C1 segment of cervical spinal cord (tissue), 14 donors: ENCODE measurements around the gene STKLD1.
"Not testable (repeated sequence)": the region's sequence is repeated elsewhere in the genome, so short reads cannot be mapped to it uniquely, and the experiment has no call there.

ENCODE experiments used
- DNase-seq, 14 donors: peaks; one replicate each; lab custom pipeline; 2025; lab: John Stamatoyannopoulos, UW

Gene STKLD1

DNA sequence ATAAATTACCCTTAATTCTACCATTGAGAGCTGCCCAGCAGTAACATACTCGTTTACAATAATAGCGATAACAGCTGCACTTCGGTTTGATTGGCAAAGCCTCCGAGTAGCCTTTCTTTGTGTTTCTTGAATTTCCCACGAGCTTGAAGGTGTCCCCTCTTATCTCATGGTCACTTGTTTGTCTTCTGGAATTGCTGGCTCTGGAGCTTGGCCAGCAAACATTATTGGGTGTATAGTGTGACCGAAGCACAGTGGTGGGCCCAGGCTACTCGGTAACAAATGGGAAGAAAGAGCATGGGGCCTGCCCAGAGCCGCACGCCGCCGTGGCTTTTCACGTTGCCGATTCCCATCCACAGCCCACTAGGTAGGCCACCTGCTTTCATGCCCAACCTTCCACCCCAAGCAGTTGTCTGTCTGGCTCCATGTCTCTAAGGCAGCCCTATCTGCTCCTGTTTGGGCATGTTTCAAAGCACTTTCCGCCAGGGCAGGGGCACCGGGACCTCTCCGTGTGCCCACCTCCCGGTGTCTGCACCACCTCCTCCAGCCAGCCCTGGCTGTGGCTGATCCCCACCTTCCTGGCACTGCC is 8.7 kb downstream of the STKLD1 start:
- DNase-seq, result no peak

DNA sequence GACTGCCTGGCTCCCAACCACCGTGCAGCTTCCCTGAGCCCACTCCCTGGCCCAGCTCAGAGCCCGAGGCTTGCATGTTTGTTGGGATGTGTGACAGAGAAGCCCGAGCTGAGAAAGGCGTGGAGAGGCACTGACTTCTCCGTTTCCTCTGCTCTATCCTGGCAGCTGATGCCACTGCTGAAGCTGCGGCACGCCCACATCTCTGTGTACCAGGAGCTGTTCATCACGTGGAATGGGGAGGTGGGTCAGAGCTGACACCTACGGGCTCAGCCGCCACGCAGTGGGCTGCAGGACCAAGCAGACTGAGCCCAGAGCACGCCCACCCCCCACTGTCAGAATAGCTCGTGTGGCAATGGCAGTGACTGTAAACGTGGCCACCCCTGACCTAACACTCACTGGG is 9.3 kb downstream of the STKLD1 start:
- DNase-seq, result no peak

DNA sequence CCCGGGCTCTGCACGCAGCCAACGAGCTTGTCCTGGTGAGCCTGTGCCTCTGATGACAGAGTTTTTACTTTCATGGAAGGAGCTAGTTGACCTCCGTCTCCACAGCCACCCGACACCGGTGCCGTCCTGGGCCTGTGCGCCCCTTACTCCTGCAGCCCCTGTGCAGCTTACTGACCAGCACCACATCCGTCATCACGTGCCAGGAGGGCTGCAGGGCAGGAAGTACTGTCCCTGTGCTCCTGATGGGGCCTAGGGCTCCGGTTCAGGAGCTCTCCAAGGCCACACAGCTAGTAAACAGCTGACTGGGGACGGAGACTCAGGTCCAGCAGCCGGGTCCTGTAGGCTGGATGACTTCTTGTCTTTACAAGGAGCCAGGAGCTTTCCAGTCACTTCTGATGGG is 10.2 kb downstream of the STKLD1 start:
- no peak for DNase-seq

DNA sequence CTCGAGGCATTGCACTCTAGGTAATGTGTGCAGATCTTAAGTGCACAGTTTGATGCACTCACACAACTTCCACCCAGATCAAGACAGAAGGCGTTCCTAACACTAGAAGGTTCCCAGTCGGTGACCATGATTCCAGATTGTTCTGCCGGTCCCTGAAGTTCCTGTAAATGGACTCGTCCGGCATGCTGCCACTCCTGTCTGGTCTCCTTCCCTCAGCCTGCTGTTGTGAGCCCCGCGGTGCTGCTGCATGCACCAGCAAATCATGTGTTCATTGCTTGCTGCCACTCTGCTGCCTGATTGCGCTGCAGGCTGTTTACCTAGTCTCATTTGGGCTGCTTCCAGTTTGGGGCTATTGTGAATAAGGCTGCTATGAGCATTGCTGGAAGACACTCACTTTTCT is 11.5 kb downstream of the STKLD1 start:
- no peak for DNase-seq

DNA sequence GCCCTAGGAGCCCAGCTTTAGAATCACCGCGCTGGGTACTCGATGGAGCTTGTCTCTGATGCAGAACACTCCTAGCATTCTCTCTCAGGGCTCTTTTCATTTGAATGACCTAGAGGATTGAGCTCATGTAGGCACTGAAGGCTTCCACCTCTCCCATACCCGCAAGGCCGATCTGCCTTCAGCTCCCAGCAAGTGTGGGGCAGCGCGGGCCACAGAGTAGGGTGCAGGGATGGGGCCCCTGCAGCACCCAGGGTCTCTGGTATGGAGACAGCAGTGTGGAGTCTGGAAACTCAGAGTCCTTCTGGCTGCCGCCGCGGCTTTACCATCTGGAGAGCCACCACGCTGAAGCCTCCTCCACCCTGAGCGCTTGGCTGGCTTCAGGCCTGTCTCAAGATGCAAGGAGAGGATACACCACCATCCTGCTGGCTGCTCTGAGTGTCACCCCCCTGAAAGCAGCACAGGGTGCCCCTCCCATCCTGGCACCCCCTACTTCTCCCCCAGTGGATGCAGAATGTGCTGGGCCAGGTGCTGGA is 12.9 kb downstream of the STKLD1 start:
- no peak for DNase-seq

DNA sequence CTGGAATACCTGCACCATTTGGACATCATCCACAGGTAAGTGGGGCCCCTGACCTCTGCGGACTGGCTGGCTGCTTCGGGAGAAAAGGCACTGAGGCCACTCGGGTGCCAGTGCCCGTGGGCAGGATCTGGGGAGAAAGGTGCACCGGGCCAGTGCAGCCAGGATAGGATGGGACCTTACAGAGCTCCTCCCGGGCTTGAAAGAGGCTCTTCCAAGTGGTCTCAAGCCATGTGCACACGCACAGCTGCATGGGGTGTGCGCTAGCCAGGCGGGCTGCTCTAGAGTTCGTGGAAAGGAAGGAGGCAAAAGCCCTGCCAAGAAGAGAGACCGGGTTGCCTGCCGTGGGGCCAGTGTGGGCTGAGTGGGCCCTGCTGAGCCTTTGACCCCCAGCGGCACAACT is 13.4 kb downstream of the STKLD1 start:
- DNase-seq, result no peak

DNA sequence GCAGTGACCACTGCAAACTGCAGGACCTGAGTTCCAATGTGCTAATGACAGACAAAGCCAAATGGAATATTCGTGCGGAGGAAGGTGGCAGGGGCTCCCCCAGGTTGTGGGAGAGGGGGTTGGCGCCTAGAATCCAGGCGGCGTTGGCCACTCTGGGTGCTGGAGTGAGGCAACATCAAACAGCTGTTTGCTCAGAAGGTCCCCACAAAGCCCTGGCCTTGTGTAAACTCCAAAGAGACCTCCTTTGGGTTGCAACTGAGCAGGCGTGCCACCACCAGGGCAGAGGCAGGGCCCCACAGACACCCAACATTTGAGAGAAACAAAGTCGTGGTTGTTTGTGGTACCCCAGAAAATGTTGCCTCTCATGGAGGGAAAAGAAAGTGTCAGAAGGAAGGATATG is 14.5 kb downstream of the STKLD1 start:
- DNase-seq, result no peak

DNA sequence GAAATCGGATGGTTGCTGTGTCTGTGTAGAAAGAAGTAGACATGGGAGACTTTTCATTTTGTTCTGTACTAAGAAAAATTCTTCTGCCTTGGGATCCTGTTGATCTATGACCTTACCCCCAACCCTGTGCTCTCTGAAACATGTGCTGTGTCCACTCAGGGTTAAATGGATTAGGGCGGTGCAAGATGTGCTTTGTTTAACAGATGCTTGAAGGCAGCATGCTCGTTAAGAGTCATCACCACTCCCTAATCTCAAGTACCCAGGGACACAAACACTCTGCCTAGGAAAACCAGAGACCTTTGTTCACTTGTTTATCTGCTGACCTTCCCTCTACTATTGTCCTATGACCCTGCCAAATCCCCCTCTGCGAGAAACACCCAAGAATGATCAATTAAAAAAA is 15.3 kb downstream of the STKLD1 start:
- not testable (repeated sequence) for DNase-seq

DNA sequence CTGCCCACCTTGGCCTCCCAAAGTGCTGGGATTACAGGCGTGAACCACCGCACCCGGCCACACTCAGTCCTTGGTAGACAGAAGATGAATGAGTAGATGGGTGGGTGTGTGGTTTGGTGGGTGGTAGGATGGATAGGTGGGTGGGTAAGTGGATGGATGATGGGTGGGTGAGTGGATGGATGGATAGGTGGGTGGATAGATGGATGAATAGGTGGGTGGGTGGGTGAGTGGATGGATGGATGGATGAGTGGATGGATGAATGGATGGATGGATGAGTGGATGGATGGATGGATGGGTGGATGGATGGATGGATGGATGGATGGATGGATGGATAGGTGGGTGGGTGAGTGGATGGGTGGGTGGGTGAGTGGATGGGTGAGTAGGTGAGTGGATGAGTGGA is 16.1 kb downstream of the STKLD1 start:
- not testable (repeated sequence) for DNase-seq

DNA sequence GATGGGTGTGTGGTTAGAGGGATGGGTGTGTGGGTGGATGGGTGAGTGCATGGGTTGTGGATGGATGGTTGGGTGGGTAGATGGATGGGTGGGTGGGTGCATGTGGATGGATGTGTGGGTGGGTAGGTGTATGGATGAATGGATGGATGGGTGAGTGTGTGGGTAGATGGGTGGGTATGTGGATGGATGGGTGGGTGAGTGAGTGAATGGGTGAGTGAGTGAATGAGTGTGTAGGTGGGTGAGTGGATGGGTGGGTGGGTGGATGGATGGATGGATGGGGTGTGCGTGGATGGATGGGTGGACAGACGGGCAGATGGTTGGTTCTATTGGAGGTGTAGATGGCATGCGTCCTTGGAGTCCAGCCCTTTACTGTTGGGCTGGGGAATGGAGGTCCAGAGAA is 17.2 kb downstream of the STKLD1 start:
- DNase-seq, result no peak

DNA sequence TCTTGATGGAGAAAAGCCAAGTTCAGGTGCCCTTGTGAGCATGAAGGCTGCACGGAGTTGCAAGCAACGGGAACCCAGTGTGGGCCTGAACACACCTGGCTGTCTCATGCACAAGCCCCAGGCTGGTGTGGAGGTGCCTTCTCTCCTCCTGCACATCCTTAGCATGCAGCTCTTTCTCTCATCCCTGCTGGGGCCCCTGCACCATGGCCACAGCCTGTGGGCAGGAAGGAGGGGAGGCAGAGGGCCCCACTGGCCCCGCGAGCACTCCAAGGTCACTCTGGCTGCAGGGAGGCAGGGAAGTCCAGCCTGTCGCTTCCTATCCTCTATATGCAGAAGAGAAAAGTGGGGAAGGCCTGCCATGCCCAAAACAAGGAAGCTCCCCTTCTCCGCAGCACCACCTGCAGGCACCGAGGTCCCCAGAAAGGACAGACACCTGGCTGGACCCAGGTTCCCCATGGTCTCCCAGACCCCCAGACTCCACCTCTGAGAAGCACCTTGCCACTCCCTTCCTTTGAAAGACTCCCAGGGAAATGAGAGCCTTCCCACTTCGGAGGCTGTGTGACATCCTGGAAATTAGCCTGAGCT is 18.6 kb downstream of the STKLD1 start:
- DNase-seq, result no peak

DNA sequence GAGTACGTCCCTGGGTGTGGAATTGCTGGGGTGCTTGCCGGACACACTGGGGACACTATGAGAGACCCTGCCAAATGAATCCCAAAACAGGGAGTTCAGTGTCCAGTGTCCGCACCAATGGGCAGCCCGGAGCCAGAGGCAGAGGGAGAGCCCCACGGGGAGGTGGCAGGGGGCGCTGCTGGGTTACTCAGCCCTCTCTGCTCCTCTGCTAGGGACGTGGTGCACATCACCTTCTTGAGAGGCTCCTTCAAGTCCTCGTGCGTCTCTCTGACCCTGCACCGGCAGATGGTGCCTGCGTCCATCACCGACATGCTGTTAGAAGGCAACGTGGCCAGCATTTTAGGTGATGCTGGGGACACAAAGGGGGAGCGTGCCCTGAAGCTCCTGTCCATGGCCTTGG is 20.8 kb downstream of the STKLD1 start:
- no peak for DNase-seq

DNA sequence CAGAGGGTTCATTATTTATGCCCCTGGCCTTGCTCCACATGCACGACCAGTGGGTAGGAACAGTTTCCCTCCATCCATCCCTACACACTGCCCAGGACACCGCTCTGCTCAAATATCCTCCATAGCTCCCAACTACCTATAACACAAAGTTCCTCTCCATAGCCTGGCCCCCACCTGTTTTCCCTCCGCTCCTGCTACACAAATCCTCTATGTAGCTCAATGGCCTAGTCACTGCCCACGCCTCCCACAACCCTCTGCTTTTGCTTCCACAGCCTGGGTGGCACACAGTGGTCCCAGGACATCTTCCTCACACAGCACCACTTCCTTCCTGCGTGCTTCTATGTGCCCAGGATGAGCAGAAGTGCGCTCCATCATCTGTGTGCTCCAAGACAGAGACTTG is 21.2 kb downstream of the STKLD1 start:
- no peak for DNase-seq

DNA sequence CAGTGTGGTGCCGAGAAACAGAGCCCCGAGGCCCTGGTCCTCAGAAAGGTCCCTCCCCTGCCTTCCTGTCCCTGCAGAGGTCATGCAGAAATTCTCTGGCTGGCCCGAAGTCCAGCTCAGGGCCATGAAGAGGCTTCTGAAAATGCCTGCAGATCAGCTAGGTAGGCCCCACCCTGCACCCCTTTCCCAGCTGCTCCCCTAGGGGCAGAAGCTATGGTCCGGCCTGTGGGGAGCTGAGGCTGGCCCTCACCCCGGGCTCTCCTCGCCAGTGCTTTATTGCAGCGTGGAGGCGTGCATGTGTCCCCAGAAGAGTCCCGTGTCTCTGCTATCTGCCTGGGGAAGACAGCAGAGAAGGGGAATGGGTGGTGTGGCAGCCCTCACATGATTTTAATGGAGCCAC is 21.7 kb downstream of the STKLD1 start:
- no peak for DNase-seq

DNA sequence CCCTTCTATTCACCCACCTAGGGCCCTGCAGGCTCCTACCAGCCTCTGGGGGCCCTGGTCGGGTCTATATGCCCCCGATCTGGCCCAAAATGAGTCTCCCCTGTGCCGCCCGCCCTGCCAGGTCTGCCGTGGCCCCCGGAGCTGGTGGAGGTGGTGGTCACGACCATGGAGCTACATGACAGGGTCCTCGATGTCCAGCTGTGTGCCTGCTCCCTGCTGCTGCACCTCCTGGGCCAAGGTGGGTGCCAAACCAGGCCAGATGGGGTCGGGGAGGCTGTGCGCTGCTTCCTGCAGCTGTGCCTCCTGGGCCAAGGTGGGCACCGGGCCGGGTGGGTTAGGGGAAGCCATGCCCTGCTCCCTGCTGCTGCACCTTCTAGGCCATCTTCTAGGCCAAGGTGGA is 24.1 kb downstream of the STKLD1 start:
- no peak for DNase-seq

DNA sequence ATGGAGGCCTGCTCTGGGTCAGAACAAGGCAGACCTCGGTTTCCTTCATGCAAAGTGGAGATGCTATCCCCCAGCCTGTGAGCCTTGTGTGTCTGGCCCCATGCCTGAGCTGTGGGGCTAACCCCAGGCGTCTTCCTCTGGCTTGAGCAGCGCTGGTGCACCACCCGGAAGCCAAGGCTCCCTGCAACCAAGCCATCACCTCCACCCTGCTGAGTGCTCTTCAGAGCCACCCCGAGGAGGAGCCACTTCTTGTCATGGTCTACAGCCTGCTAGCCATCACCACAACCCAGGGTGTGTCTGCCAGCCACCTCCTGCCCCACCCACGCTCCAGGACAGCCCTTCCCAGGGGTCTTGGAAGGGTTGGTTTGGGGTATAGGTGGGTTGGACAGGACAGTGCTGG is 25.4 kb downstream of the STKLD1 start:
- DNase-seq, result no peak

DNA sequence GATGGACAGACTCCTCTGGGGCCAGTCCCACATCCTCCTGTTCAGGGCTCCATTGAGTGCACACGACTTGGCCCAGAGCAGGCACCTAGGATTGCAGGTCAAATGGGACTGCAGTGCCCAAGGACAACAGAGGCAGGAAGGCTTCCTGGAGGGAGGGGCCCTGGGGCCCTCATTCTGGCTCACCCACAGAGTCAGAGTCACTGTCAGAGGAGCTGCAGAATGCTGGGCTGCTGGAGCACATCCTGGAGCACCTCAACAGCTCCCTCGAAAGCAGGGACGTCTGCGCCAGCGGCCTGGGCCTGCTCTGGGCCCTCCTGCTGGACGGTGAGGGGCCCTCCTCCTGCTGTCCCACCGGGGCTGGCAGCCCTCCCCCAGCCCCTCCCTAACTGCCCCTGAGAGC is 26.5 kb downstream of the STKLD1 start:
- no peak for DNase-seq

DNA sequence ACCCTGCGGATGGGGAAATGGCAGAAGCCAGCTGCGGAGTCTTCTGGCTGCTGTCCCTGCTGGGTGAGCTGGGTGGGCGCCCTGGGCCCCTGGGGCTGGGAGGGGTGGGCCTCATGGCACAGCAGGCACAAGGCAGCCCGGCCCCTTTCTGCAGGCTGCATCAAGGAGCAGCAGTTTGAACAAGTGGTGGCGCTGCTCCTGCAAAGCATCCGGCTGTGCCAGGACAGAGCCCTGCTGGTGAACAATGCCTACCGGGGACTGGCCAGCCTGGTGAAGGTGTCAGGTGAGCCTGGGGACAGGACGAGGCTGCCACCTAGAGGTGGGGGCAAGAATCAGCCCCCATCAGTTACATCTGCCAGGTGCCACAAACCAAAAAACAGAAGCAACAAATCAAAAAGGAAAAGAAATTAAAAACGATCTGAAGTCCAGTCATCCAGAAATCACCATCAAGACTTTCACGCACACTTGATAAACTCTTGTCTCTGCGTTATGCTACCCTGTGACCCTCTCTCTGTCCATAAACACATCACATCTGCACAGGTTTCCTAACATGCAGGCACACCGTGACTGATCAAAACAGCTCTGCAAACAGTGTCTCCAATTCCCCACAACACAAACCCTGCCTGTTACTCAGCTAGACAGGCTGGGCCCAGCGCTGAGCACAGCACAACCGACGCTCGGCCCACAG is 27.7 kb downstream of the STKLD1 start:
- no peak for DNase-seq

DNA sequence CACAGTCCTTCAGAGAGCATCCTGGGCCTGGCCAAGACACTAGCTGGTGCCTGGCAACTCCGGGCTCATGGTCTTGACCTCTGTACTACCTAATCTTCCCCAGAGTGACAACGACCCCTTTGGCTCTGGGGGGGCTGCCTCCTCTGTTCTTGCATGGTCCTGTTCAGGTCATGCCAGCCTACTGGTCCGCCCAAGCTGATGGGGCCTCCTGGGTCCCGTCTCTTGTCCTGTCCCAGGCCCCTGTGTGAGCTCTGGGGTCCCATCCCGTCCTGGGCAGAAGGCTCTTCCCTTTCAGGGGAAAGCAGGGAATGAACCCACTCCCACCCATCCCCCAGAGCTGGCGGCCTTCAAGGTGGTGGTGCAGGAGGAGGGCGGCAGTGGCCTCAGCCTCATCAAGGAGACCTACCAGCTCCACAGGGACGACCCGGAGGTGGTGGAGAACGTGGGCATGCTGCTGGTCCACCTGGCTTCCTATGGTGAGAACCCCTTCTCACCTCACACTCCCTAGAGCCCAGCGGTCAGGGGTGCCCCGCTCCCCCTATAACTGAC is 28.4 kb downstream of the STKLD1 start:
- DNase-seq, result no peak

DNA sequence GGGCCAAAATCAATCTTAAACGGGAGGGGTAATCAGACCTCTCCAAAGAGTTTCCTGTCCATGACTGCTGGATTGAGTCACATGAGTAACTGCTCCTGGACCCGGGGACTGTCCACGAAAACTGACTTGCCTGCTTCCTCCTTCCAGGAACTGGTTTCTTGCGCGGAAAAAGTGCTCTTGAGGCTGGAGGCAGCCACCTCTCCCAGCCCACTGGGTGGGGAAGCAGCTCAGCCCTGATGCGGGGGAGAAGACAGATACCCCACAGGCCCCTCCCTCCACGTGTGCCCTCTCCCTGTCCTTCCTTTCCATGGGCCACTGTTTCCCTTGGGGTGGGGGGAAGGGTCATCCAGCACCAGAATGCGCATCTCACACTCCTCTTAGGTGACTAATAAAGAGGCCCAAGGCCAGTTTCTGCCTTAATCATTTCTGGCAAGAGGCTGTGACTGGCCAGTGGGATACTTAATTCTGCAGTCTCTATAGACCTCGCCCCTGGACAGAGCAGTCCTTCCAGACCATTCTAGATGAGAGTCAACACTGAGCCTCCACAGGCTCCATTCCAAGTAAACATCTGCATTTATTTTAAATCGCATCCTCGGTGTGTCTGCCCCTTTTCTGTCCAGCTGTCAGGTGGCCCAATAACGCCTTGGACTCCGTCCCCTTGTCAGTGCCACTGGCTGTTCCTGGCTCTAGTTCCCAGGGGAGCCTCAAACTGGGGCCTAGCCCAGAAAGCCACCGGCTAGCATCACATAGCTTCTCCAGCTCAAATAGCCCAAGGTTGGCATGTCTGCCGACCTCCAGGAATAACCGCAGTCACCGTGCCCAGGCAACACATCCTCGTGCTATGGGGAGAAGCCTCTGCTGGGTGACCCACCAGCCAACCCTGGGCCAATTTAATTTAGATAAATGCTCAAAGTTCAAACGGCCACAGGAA is 29.6 kb downstream of the STKLD1 start:
- DNase-seq, result no peak

DNA sequence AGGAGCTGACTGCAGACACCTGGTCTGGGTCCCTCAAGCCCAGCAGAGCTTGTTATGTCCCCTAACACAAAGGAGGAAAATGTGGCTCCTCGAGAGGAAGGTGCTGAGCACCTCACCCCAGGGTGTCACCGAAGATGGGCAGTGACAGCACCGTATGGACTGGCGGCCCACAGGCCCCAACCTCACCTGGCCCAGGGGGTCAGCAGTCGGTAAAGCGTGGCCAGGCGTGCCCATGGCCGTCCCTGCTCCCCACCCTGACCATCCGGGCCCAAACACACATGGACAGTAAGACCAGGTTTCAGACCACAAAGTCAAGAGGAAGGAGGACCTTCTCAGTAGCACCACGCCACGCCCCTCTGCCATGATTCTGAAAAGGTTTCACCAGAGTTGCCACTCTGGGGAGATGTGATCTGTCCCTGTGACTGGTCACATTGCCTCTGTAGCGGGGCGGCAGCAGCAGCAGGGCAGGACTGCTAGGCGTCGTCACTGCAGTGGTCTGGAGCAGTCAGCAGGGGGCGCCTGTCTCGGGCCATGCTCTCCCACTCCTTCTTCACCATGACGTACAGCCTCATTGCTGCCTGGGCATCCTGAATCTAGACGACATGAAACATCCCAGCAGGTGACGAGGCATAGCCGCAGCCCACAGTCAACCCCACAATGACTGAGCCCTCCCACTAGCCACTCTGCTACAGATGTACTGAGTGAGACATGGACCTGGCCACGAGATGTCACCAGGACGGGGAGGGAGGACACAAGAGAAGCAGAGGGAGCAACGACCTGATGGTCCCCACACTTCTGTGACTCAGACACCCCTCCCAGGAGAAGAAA is 30.5 kb downstream of the STKLD1 start:
- peak in 12 of 14 donors; percentile 8 to 74 (median 30) for DNase-seq
